Activated naive CD4-positive, alpha-beta T cell treated with anti-CD3 and anti-CD28 coated beads, Interleukin-2, amount 50 U/mL, for 16 hours (primary cell): ENCODE results near the gene FBXL12.
"Not testable (repeated sequence)": the region's sequence is repeated elsewhere in the genome, so short reads cannot be mapped to it uniquely, and the experiment has no call there.

Experiments used
- DNase-seq: peaks from one replicate; pipeline ENCODE4 v3.0.0-alpha.2; 2020

The FBXL12 gene

GRCh38 chr19:9791552-9792205 lies 27.2 kb downstream of the FBXL12 start:
- peak; percentile 91 for DNase-seq

- not testable (repeated sequence) for DNase-seq
Measured at GRCh38 chr19:9791073-9791367, 27.9 kb downstream of the FBXL12 start.

GRCh38 chr19:9789579-9789978 lies 29.3 kb downstream of the FBXL12 start:
- not testable (repeated sequence) for DNase-seq

- DNase-seq: no peak
Measured at GRCh38 chr19:9789066-9789465, 29.8 kb downstream of the FBXL12 start.

GRCh38 chr19:9788604-9789003 lies 30.3 kb downstream of the FBXL12 start:
- not testable (repeated sequence) for DNase-seq

- DNase-seq: no peak
Measured at GRCh38 chr19:9786819-9787218, 32.1 kb downstream of the FBXL12 start.

GRCh38 chr19:9786342-9786741 lies 32.5 kb downstream of the FBXL12 start:
- DNase-seq: no peak

- peak; percentile 98 for DNase-seq
Measured at GRCh38 chr19:9785367-9786331, 33.2 kb downstream of the FBXL12 start.

GRCh38 chr19:9784163-9784496 lies 34.7 kb downstream of the FBXL12 start:
- not testable (repeated sequence) for DNase-seq

- DNase-seq: no peak
Measured at GRCh38 chr19:9782338-9782737, 36.5 kb downstream of the FBXL12 start.

GRCh38 chr19:9768175-9769112 lies 50.4 kb downstream of the FBXL12 start, which contains the start of gene ZNF846:
Gene ZNF846 (minus strand): TSS chr19:9768738. CDS start chr19:9764950, 3,788 bp downstream.
- DNase-seq: peak; percentile 94
